Activated T-helper 1 cell treated with Interleukin-2 at 50 U/mL for 16 hours (primary cell): Measurements from ENCODE around the gene LPP.

ENCODE experiments used
- DNase-seq: peaks from one replicate; pipeline ENCODE4 v3.0.0-alpha.2; 2020; ENCODE audit warnings: low read depth

LPP gene

DNA sequence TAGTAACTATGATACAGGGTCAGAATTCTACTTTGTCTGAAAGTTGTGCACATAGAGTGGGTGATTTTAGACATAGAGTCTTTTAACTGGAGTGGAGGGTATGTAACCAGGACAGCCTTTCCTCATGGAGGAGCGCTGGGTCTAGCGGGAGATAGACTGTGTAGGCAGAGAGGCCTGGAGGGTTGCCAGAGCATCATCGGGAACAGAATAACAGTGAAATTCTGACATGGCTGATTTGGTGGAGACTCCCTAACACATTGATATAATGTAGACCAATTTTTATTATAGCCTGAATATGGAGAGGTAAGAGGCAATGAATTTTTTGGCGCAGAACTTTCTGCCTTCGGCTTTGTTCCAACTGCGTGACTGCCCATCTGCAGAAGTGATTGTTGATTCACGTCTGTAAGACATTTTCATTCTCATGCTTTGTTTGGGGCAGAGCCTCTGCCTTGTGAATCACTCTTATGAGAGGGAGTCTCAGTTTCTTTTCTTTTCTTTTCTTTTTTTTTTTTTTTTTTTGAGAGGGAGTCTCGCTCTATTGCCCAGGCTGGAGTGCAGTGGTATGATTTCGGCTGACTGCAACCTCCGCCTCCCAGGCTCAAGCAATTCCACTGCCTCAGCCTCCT lies 16.0 kb downstream of the LPP start:
- DNase-seq, result no peak

DNA sequence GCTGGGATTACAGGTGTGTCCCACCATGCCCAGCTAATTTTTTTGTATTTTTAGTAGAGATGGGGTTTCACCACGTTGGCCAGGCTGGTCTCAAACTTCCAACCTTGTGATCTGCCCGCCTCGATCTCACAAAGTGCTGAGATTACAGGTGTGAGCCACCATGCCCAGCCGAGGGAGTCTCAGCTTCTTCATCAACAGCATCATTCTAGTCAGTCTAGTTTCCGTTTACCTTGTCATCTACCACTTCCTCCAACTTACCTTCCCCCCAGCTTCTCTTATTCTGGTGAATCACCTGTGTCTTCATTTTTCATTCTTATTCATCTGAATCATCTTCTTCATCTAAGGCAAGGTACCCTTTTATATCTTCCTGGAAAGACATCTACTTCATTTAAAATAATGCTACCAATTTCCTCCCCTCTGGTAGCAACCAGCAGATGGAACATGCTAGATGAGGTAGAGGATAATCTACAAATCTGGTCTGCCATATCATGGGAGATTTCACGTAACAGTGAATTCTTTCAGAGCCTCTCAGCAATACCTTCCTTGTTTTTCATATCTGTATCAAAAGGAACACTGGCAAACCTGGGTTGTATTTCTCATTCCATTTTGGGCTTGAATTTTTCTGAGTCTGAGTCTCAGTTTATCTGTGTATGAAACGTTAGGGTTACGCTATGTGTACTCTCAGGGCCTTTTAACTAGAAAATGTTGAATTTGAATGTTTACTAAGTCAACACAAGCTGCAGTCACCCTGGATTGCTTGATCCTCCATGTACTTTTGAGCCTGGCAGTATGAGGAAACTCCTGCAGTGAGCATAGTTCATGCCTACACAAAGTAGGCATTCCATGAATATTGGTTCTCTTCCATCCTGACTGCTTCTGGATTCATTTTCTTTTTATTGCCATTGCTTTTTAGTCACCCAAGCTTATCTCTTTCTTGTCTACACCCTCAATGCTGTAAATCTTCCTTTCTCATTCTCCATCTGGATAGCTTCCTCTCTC lies 16.8 kb downstream of the LPP start:
- DNase-seq, result peak; percentile 11

DNA sequence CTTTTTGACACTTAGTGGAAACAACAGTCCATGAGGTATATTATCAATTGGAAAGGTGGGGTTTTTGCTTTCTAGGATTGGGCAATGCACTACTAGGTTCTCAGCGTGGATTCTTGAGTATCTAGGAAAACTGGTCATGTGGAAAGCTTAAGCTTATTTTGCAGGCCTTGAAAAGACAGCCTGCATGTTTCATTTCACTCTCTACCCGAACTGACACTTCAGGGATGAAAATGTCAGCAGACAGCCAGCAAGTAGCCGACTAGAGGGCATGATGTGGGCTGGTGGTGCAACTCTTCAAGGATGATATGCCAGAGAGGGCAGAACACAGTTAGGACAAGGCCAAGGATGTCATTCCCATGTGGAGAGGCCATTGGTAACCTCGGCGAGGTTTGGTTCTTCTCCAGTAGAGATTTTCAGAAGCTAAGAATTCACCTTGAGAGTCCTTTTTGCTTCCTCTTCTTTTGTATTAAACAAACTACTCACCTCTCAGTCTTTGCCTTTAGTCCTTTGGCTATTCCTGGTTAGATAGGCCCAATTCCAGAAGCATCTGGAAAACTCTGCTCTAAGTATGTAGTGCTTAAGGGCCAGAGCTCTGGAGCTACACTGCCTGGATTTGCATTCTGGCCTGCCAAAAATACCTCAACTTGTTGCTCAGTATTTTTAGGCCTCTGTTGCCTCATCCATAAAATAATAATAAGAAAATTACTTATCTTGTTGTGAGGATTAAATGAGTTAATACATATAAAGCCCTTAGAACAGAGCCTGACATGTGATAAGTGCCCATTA lies 17.9 kb downstream of the LPP start:
- no peak for DNase-seq

DNA sequence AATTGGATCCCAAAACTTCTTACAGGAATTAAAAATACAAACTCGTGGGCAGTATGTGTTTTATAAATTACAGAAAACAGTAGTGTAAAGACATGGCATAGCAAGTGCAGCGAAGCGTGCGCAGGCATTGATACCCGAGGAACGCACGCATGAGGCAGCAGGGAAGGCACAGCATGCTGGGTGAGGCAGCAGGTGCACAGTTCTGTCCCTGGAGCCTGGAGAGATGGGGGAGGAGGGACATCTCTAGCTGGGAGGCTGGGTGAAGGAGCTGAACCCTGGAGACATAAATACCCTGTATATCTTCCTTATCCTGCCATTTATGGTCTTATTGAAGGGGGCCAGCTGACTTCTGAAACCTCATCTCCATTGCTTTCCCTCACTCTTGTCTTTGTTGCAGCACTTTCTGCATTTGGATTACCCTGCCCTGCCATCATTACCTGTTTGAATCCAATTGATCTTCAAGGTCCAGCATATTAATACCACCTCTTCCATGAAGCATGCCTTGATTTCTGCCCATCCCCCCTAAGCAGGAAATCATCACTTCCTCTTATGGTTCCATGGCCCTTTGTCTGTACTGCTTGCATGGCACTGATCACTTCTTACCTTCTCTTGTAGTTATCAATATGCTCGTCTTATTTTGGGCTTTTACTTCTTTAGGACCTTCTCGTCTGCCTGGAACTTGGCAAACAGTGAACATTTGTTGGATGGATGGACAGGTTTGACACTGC lies 20.5 kb downstream of the LPP start:
- DNase-seq, result no peak

DNA sequence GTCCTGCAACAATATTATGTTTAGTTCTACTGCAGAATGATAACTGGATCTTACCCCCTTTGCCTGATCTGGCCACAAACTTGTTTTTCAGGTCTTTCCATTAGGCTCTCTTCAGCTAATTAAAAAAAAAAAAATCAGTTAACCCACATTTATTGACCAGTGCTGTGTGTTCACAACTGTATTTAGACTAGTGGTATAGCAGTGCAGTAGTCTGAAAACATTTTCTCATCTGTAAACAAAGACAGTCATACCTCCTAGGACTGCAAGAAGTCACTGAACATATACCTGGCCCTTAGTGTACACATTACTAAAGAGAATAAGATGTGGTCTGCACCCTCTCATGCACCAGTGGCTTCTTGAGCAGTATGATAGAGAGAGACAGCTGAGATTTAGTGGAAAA lies 22.5 kb downstream of the LPP start:
- DNase-seq, result no peak

DNA sequence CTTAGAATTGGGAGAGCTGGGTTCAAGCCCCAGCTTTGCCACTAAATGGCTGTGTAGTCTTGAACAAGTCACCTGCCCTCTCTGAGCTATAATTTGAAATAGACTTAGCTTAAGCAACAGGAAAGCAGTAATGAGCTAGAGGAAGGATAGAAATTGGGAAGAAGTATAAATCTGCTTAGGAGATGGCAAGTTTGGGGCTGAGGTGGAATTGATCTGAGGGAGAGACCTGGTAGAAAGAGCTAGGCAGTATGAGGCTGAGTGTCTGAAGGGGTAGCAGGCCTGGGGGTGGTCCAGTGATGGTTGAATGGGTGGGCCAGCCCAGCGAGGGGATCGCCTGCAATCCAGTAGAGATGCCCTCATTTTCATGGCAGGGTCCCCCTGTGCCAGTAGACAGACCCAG lies 22.9 kb downstream of the LPP start:
- no peak for DNase-seq

DNA sequence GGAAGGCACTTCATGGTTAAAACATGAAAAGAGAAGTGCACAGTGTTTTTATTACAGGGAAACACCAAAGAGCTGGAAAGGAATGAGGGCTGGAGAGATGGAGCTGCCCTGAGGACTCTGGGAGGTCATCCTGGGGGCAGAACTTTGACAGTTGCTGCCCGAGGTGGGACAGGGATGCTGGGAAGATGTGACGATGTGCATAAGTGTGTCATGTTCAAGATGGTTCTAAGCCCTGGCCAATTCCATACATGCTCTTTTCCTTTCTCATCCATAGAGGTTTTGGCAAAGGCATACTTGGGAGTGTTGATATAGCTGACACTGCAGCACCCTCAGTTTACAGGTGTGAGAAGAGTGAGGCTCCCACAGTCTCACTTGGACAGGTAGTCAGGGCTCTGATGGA lies 23.8 kb downstream of the LPP start:
- DNase-seq, result no peak

DNA sequence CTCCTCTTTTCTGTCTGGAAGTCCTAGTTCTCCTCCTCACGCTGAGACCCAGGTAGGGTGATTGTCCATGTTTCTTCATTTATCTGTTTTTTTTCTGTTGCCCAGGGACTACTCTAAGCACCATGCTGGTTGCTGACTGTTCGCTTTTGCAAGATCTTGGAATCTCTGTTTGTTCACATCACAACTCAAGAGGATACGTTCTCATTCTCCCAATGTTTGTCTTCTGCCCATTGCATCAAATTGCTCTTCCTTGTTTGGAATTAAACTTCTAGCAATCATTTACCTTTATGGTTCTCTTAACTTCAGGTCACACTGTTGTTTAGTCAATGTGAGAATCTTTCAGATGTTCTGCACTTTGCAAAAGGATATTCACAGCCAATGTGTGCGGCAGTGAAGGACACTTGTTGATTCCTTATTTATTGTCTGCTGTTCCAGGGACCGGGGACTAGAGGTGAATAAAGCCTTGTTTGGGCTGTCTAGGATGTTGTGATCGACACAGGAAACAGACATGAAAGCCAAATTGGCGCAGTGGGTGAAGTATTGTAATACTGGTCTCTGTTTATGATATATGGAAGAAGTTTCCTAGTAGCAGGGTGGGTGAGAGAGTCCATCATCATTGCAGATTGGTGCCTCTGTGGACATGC lies 24.5 kb downstream of the LPP start:
- no peak for DNase-seq

DNA sequence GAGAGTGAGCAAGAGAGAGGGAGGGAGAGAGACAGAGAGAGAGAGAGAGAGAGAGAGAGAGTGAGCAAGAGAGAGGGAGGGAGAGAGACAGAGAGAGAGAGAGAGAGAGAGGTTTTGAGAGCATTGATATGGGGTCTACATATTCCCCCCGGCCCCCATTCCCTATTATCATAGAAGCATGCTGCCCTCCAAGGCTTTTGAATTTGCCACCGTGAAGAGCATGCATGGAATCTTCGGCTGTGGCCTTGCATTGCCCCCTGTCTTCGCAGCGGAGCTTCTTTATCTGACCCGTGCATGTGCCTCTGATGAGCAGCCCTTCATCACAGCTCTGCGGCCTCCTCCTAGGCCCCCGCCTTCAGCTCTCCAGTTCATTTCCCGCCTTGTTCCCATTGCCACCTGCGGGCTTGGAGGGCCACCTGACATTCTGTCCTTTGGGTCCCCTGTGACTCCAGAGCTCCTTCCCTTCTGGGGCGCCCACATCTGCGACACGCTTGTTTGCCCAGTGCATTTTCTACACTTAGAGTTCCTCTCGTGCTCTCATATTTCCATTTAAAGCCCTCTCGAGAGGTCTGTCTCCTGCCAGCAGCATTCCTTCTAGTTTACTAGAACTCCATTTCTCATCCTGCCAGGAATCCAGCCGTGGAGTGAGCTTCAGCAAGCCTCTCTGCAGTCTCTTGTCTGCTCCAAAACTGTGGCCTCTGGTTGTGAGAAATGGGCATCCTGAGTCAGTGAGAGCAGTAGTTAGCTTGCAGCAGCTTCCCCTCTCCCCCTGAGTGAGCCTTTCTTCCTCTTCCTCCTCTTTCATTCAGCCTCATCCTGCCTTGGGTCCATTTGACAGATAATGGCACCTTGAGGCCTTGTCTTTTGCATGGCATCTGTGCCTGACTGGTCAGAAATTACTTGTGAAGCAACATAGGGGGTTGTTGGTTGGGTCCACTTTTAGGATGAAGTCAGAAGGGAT lies 25.3 kb downstream of the LPP start:
- DNase-seq, result no peak

DNA sequence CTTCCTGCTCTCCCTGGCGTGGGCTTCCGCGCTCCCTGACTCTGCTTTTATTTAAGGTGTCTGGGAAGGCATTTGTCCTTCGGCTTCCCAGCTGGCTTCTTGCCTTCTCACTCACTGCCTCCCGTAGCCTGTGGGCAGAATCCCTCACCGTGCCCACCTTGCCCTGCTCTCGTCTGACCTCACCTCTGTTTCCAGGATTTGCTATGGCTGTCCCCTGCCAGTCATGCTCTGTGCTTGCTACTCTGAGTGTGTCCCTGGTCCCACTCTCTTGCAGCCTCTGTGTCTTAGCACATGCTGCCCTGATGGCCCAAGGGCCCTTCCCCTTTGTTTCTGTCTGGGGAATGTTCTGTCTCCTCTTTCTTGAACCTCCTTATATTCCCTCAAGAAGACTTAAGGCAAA lies 26.2 kb downstream of the LPP start:
- DNase-seq, result no peak

DNA sequence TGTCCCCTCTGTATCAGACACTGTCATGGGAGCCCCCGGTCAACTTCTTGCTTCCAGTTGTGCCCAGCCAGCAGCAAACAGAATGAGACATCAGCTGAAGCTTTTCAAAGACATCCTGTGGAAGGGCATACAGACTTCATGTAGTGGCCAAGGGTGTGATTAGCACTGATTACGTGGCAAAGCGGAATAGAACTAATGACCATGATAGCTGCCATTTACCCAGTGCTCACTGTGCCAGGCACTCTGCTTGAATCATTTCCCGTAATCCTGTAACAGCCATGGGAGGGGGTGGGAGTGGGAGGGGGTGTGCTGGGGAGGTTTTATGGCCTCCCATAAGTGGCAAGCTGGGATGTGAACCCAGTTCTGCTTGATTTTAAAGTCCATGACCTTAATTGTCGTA lies 29.5 kb downstream of the LPP start:
- no peak for DNase-seq

DNA sequence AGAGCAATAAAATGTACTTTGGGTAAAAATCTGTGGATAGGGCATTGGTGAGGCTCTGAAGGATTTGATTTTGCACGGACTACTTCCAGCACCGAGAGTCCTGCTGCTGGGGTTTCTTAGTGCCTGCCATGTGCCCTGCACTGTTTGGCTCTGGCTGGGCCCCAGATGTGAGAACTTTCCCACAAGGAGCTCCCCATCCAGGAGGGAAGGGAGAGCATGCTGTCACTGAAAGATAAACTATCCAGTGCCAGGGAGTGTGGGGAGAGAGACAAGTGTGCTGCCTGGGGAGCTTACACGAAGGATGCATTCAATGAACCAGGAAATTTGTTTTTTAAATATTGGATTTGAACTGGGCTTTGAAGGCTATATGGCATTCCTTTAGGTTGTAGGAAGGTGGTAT lies 30.2 kb downstream of the LPP start:
- DNase-seq, result no peak

DNA sequence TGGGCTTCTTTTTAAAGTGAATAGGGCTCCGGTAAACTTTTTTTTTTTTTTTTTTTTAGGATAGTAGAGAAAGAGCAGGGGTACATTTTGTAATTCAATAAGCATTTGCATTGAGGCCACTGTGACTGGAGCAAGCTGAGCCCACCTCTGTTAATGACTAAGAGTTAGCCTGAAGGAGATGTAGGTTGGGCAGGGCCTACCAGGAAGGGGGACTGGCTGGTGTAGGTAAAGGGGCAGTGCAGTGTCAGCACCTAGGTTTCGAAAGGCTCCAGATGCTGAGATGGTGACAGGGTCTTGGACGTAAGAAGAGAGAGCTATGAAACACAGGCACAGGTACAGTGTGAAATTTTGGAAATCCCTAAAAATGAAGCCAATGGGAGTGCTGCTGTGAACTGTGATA lies 30.7 kb downstream of the LPP start:
- no peak for DNase-seq

DNA sequence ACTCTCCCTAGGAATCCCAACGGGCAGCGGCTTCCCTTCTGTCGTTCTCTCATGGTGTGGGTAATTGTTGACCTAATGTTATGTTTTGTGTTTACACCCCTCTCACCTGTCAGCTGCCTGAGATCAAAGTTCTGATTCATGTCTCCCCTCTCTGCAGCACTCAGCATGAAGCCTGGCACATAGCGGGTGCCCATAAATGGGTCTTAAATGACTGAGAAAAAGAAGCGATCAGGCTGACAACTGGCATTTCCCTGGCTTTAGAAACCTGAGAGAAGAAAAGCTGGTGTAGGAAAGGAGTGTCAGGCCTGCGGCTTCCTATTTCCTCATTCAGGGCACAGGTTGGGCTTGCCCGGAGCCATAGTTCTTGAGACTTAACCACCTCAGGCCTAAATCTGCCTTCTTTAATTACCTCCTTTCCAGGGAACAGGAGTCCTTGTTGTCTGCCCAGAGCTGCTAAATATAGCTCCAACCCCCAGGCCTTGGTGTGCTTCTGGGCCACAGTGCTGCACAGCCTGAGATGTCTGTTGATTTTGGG lies 31.8 kb downstream of the LPP start:
- DNase-seq, result no peak

DNA sequence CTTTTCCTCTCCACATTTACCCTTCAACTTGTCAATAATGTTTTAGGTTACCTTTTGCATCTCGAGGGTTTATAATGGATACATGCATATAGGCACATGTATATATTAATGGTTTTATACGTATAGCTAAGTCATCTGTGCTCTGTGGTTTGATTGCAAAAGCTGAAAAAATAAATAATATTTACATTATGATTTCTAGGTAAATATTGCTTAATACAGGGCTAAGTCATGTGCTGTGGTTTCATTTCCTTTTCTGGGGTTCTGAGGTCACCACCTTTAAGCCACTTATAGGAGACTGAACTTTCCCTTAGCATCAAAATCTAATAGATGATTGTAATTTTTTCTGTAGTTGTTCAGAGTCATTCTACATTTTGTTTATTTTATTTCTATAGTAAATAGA lies 33.1 kb downstream of the LPP start:
- no peak for DNase-seq

DNA sequence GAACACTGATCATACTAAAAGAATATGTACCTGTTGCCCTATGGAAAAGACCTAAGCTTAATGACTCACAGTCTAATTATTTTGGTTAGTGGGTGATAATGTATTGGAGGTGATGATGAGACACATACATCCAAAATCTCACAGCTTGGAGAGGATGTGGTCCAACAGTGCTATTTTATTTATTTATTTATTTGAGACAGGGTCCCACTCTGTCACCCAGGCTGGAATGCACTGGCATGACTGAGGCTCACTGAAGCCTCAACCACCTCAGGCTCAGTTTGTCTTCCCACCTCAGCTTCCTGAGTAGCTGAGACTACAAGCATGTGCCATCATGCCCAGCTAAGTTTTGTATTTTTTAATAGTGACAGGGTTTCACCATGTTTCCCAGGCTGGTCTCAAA lies 35.0 kb downstream of the LPP start:
- no peak for DNase-seq

DNA sequence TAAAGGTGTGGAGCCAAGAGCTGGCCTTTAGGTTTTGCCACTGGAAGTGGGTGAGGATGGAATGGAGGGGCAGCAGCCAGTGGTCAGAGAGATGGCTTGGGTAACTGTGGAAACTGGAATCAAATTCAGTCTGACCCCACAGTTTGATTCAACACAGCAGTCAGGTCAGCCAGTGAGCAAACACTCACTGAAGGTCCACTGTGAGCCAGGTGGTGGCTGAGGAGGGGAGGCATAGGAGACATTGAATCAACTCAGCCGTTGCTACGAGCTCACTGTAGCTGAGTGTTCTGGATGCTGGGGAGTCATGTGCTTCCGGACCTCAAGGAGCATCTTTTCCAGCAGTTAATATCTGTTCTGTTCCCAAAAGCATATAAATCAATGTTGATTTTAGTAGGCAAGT lies 37.5 kb downstream of the LPP start:
- no peak for DNase-seq

DNA sequence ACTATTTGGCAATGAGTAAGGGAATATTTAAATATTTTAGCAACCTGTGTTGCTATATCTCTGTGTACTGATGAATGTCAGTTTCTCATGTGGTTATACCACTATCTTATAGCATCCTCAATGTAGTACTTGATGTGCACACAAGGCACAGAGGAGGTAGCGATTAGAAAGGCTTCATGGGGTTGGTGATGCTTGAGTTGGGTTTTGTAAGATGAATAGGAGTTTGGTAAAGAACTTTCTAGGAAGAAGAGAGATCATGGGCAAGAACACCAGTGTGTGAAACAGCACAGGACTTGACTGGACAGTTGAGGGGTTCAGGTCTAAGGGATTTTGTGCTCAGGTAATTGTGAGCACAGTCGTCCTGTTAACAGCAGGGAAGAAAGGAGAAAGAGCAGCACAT lies 38.1 kb downstream of the LPP start:
- no peak for DNase-seq

DNA sequence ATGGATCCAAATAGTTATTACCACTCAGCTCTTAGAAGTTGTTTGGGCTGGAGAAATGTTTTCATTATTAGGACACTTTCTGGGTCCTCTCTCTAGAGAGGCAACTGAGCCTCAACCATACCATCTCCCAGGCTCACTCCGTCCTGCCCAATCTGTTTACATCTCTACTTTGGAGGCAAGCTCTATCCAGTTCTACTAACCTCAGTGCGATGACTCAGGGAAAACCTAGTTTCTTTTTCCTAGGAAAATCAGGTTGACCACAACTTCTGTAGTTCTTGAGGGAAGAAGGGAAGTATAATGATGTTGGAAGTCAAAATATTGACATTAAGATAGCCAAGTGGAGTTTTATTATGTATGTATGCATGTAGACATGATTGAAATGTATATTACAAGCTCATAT lies 40.4 kb downstream of the LPP start:
- no peak for DNase-seq
